ENCODE results near the gene ENTHD1.

GRCh38 chr22:39733191-39733590 is 160.4 kb downstream of the ENTHD1 start:
- TF ChIP-seq POLR2A (IDR thresholded peaks at IDR 0.05; ENCODE audit: low read length) (no peak), GATA1 (IDR thresholded peaks at IDR 0.05; ENCODE audit: low read depth, low read length) (no peak)
